Mesodermal cell (in vitro differentiated cells): ENCODE results near the gene MAGI2.

Experiments
- H3K27ac ChIP-seq: 2 replicates; pipeline ENCODE4 v1.7.0; 2013; ENCODE audit warnings: mild to moderate bottlenecking, low read depth, low read length, moderate library complexity; ENCODE audit not compliant: severe bottlenecking
- H3K36me3 ChIP-seq: 2 replicates; pipeline ENCODE4 v1.7.1; 2013; ENCODE audit warnings: mild to moderate bottlenecking, low read length, moderate library complexity; ENCODE audit not compliant: control insufficient read depth, insufficient read depth
- H3K4me1 ChIP-seq: one replicate; pipeline ENCODE4 v1.7.1; 2013; ENCODE audit warnings: mild to moderate bottlenecking, low read length; ENCODE audit not compliant: insufficient read depth, control insufficient read depth, poor library complexity, severe bottlenecking
- H3K4me3 ChIP-seq: 2 replicates; pipeline ENCODE4 v1.7.0; 2013; ENCODE audit warnings: low read length, control low read depth, mild to moderate bottlenecking; ENCODE audit not compliant: insufficient read depth, poor library complexity, severe bottlenecking; ENCODE audit errors: extremely low read depth
- H3K9me3 ChIP-seq: 2 replicates; pipeline ENCODE4 v1.7.1; 2013; ENCODE audit warnings: mild to moderate bottlenecking, low read length, moderate library complexity; ENCODE audit not compliant: control insufficient read depth
- WGBS, 2 experiments: methylation state at CpG; one replicate each; pipeline ENCODE4 v1.1.5; 2013; ENCODE audit warnings: missing lambda C conversion rate in 2 of 2; ENCODE audit not compliant: insufficient coverage in 2 of 2; 5-methylcytosine and 5-hydroxymethylcytosine counted together

The MAGI2 gene

GRCh38 chr7:78704504-78704903 is 749.0 kb downstream of the MAGI2 start:
- Histone ChIP-seq H3K4me1 (no peaks in the 10 kb centered on the region), H3K36me3 (no peaks in the 10 kb centered on the region), H3K4me3 (no peak overlapping the region), H3K9me3 (no peaks in the 10 kb centered on the region), H3K27ac (no peak overlapping the region)
- WGBS, 2 experiments: 100% methylated on average over 1 of the region's 3 CpGs; no CpG with 5 or more reads in 1 of the 2 experiments

- Histone ChIP-seq H3K4me3 (no peak overlapping the region), H3K36me3 (no peaks in the 10 kb centered on the region), H3K27ac (no peak overlapping the region), H3K9me3 (no peaks in the 10 kb centered on the region), H3K4me1 (no peaks in the 10 kb centered on the region)
- 100% methylated on average over 1 of the region's 2 CpGs; no CpG with 5 or more reads in 1 of the 2 experiments for WGBS, 2 experiments
Observed at GRCh38 chr7:78703391-78703790, 750.1 kb downstream of the MAGI2 start.

GRCh38 chr7:78702770-78703169 is 750.7 kb downstream of the MAGI2 start:
- H3K9me3 ChIP-seq: no peaks in the 10 kb centered on the region
- no peaks in the 10 kb centered on the region for H3K36me3 ChIP-seq
- H3K27ac ChIP-seq: no peak overlapping the region
- no peak overlapping the region for H3K4me3 ChIP-seq
- H3K4me1 ChIP-seq: no peaks in the 10 kb centered on the region

GRCh38 chr7:78695826-78696225 is 757.6 kb downstream of the MAGI2 start:
- Histone ChIP-seq H3K4me1 (no peaks in the 10 kb centered on the region), H3K27ac (no peak overlapping the region), H3K36me3 (no peaks in the 10 kb centered on the region), H3K9me3 (no peaks in the 10 kb centered on the region), H3K4me3 (no peak overlapping the region)

- Histone ChIP-seq H3K4me3 (no peak overlapping the region), H3K27ac (no peak overlapping the region), H3K9me3 (no peaks in the 10 kb centered on the region), H3K36me3 (no peaks in the 10 kb centered on the region), H3K4me1 (no peaks in the 10 kb centered on the region)
- WGBS, 2 experiments: 75% methylated on average over 2 of the region's 3 CpGs; no CpG with 5 or more reads in 1 of the 2 experiments
Observed at GRCh38 chr7:78691584-78691983, 761.9 kb downstream of the MAGI2 start.

- Histone ChIP-seq H3K27ac (no peak overlapping the region), H3K4me3 (no peak overlapping the region), H3K36me3 (no peaks in the 10 kb centered on the region), H3K4me1 (no peaks in the 10 kb centered on the region), H3K9me3 (no peaks in the 10 kb centered on the region)
- 92% methylated on average over 3 of the region's 4 CpGs; no CpG with 5 or more reads in 1 of the 2 experiments for WGBS, 2 experiments
Observed at GRCh38 chr7:78690174-78690573, 763.3 kb downstream of the MAGI2 start.

GRCh38 chr7:78688376-78688775 is 765.1 kb downstream of the MAGI2 start:
- H3K9me3 ChIP-seq: no peaks in the 10 kb centered on the region
- no peaks in the 10 kb centered on the region for H3K36me3 ChIP-seq
- no peak overlapping the region for H3K27ac ChIP-seq
- 86% methylated on average over 1 of the region's 2 CpGs; no CpG with 5 or more reads in 1 of the 2 experiments for WGBS, 2 experiments
- no peaks in the 10 kb centered on the region for H3K4me1 ChIP-seq
- H3K4me3 ChIP-seq: no peak overlapping the region

GRCh38 chr7:78686189-78686588 is 767.3 kb downstream of the MAGI2 start:
- 61% methylated on average over 4 of the region's 6 CpGs; no CpG with 5 or more reads in 1 of the 2 experiments for WGBS, 2 experiments
- H3K9me3 ChIP-seq: no peaks in the 10 kb centered on the region
- no peaks in the 10 kb centered on the region for H3K36me3 ChIP-seq
- H3K4me1 ChIP-seq: no peaks in the 10 kb centered on the region
- no peak overlapping the region for H3K4me3 ChIP-seq
- H3K27ac ChIP-seq: no peak overlapping the region

GRCh38 chr7:78684201-78684600 is 769.3 kb downstream of the MAGI2 start:
- Histone ChIP-seq H3K9me3 (no peaks in the 10 kb centered on the region), H3K27ac (no peak overlapping the region), H3K36me3 (no peaks in the 10 kb centered on the region), H3K4me3 (no peak overlapping the region), H3K4me1 (no peaks in the 10 kb centered on the region)
- WGBS, 2 experiments: no CpG with 5 or more reads among the region's 1 CpG

- H3K36me3 ChIP-seq: no peaks in the 10 kb centered on the region
- H3K27ac ChIP-seq: no peak overlapping the region
- H3K4me3 ChIP-seq: no peak overlapping the region
- no CpG with 5 or more reads among the region's 1 CpG for WGBS, 2 experiments
- H3K4me1 ChIP-seq: no peaks in the 10 kb centered on the region
- H3K9me3 ChIP-seq: no peaks in the 10 kb centered on the region
Observed at GRCh38 chr7:78683566-78683965, 769.9 kb downstream of the MAGI2 start.

- H3K27ac ChIP-seq: no peak overlapping the region
- no peaks in the 10 kb centered on the region for H3K9me3 ChIP-seq
- H3K4me1 ChIP-seq: no peaks in the 10 kb centered on the region
- H3K36me3 ChIP-seq: no peaks in the 10 kb centered on the region
- 90 to 100% methylated on average over 2 to 5 of the region's 6 CpGs for WGBS, 2 experiments
- H3K4me3 ChIP-seq: no peak overlapping the region
Observed at GRCh38 chr7:78679112-78679876, 774.2 kb downstream of the MAGI2 start.
